ENCODE results near the gene GABRR3.

Gene GABRR3

GRCh38 chr3:98027085-98027446 is 8.0 kb downstream of the GABRR3 start (continued):
- TF ChIP-seq, protein P1, sequence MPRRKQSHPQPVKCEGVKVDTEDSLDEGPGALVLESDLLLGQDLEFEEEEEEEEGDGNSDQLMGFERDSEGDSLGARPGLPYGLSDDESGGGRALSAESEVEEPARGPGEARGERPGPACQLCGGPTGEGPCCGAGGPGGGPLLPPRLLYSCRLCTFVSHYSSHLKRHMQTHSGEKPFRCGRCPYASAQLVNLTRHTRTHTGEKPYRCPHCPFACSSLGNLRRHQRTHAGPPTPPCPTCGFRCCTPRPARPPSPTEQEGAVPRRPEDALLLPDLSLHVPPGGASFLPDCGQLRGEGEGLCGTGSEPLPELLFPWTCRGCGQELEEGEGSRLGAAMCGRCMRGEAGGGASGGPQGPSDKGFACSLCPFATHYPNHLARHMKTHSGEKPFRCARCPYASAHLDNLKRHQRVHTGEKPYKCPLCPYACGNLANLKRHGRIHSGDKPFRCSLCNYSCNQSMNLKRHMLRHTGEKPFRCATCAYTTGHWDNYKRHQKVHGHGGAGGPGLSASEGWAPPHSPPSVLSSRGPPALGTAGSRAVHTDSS (tag by site-specific recombination; IDR thresholded peaks at IDR 0.05): no peak
- TF ChIP-seq RBAK (tag by site-specific recombination; IDR thresholded peaks at IDR 0.05) (no peak), PRDM10 (tag by site-specific recombination; IDR thresholded peaks at IDR 0.05) (no peak), ZNF707 (tag by site-specific recombination; IDR thresholded peaks at IDR 0.05) (no peak), ZSCAN30 (tag by site-specific recombination; IDR thresholded peaks at IDR 0.05) (no peak)

DNA sequence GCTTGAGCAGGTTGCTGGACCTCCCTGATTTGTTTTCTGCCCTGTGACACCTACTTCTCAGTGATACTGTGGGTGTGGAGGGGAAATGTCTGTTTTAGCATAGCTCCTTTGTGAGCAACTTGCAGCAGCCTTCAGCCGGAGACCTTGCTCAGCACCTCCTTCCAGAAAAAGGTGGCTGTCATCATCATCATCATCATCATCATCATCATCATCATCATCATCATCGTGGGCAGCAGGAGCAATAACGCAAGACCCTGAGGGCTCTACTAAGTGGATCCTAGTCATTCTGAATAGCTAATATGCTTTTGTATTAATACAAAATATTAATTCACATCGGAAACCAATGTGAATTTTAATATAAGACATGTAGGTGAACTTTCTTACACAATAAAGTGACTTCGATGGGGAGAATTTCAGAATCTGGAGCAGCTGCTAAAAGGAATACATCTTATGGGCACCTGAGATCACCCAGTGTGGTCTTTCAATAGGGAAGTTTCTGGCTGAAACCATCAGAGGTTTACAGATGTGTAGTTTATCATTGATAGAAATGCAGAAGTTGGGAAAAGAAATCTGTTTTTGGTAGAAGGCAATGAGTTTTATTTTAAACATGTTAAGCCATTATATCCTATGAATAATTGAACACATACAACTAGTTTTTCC is 8.6 kb downstream of the GABRR3 start:
- Histone ChIP-seq H3K4me3 (ENCODE audit: low read depth, low read length) (no peak overlapping the region), H3K36me3 (ENCODE audit: control insufficient read depth in 2 of 2, insufficient read depth in 1 of 2, low read length in 2 of 2) (no peaks in the 10 kb centered on the region), H3K4me1 (ENCODE audit: control insufficient read depth, insufficient read depth, low read length) (no peaks in the 10 kb centered on the region), H3K27ac (ENCODE audit: extremely low read depth, low read depth, low read length) (no peak overlapping the region), H3K9me3 (ENCODE audit: control insufficient read depth, insufficient read depth, low read depth, low read length) (no peaks in the 10 kb centered on the region)
- TF ChIP-seq ZNF792 (tag by site-specific recombination; IDR thresholded peaks at IDR 0.05): no peak
- TF ChIP-seq, protein P1 (tag by site-specific recombination; IDR thresholded peaks at IDR 0.05): peak; percentile 93
- CTCF ChIA-PET: interaction anchor here (0.7 to 1.3 kb wide), 4 partner anchors 11 to 233 kb away, joined by 3 to 7 read pairs (median 4); no protein-coding TSS in a partner anchor
- POLR2A ChIA-PET: no interaction called here

GRCh38 chr3:98025392-98025945 is 9.6 kb downstream of the GABRR3 start:
- no peak overlapping the region for H3K4me3 ChIP-seq (ENCODE audit: low read depth, low read length)
- no peaks in the 10 kb centered on the region for H3K9me3 ChIP-seq (ENCODE audit: control insufficient read depth, insufficient read depth, low read depth, low read length)
- no peaks in the 10 kb centered on the region for H3K4me1 ChIP-seq (ENCODE audit: control insufficient read depth, insufficient read depth, low read length)
- ChIA-PET CTCF (interaction anchor here (0.6 to 1.3 kb wide), 5 partner anchors 12 to 233 kb away, joined by 3 to 5 read pairs (median 4); no protein-coding TSS in a partner anchor), POLR2A (no interaction called here)
- TF ChIP-seq ZNF433 (tag by site-specific recombination; IDR thresholded peaks at IDR 0.05; ENCODE audit: low read depth) (no peak), ZNF529 (tag by site-specific recombination; IDR thresholded peaks at IDR 0.05; ENCODE audit: insufficient replicate concordance) (no peak), GLI4 (tag by site-specific recombination; IDR thresholded peaks at IDR 0.05) (no peak), AEBP2 (tag by site-specific recombination; IDR thresholded peaks at IDR 0.05; ENCODE audit: borderline replicate concordance) (no peak), ZSCAN16 (tag by site-specific recombination; IDR thresholded peaks at IDR 0.05) (no peak), ZBTB1 (tag by site-specific recombination; IDR thresholded peaks at IDR 0.05) (no peak), TRIM28 (IDR thresholded peaks at IDR 0.05; ENCODE audit: borderline replicate concordance, low read length) (no peak), GLI2 (tag by site-specific recombination; IDR thresholded peaks at IDR 0.05; ENCODE audit: borderline replicate concordance, low read depth) (no peak), ZNF24 (tag by site-specific recombination; IDR thresholded peaks at IDR 0.05) (no peak), ZNF37A (tag by site-specific recombination; IDR thresholded peaks at IDR 0.05) (no peak), ZEB2 (tag by site-specific recombination; IDR thresholded peaks at IDR 0.05) (no peak), MEIS1 (CRISPR knock-in tag; IDR thresholded peaks at IDR 0.05; ENCODE audit: borderline replicate concordance) (no peak), KLF8 (tag by site-specific recombination; IDR thresholded peaks at IDR 0.05) (no peak)
- TF ChIP-seq, protein P2, sequence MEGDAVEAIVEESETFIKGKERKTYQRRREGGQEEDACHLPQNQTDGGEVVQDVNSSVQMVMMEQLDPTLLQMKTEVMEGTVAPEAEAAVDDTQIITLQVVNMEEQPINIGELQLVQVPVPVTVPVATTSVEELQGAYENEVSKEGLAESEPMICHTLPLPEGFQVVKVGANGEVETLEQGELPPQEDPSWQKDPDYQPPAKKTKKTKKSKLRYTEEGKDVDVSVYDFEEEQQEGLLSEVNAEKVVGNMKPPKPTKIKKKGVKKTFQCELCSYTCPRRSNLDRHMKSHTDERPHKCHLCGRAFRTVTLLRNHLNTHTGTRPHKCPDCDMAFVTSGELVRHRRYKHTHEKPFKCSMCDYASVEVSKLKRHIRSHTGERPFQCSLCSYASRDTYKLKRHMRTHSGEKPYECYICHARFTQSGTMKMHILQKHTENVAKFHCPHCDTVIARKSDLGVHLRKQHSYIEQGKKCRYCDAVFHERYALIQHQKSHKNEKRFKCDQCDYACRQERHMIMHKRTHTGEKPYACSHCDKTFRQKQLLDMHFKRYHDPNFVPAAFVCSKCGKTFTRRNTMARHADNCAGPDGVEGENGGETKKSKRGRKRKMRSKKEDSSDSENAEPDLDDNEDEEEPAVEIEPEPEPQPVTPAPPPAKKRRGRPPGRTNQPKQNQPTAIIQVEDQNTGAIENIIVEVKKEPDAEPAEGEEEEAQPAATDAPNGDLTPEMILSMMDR (tag by site-specific recombination; IDR thresholded peaks at IDR 0.05): no peak
- H3K36me3 ChIP-seq (ENCODE audit: control insufficient read depth in 2 of 2, insufficient read depth in 1 of 2, low read length in 2 of 2): no peaks in the 10 kb centered on the region
- H3K27ac ChIP-seq (ENCODE audit: extremely low read depth, low read depth, low read length): no peak overlapping the region

All from HEK293 (cell line).